HepG2 (cell line): Measurements from ENCODE around the gene MED13. TPM values are rescaled to one million over a fixed set of nuclear protein-coding genes. Genes with fewer than 3 reads are reported as not detected.
A peak's percentile ranks its signal among the peaks of the same experiment; 100 is the strongest.

Source experiments
- ATAC-seq: fragments of 200-7000 bp; cut with Tn5 transposase; 3 replicates; pipeline ENCODE4 v1.9.1; 2020; ENCODE audit warnings: mild to moderate bottlenecking, moderate library complexity
- BruUV-seq: library from RNA; stranded (reverse); fragments of 400-500 nt; replicated peaks from 2 replicates; lab custom pipeline; 2021; lab: Mats Ljungman, UMichigan
- CTCF ChIA-PET: fragments of 300-600 bp; formaldehyde crosslinking; extraction: SDS; loops from one replicate; lab custom pipeline; 2021; ENCODE audit warnings: low total read pairs, inconsistent platforms, low intra/inter-chr PET ratio; lab: Yijun Ruan, JAX
- POLR2A ChIA-PET: fragments of 350-600 bp; sonication (Branson Sonifier 250); formaldehyde crosslinking; loops from one replicate; lab custom pipeline; 2020; ENCODE audit warnings: antibody characterized with exemption, inconsistent platforms; lab: Yijun Ruan, JAX
- DNase-seq: peaks from one replicate; pipeline ENCODE4 v3.0.0-alpha.2; 2015; ENCODE audit warnings: low spot score
- FAIRE-seq: peaks from 3 replicates; lab custom pipeline; 2011; peaks lifted over from hg19 to GRCh38; lab: Jason Lieb, UNC
- H2AFZ ChIP-seq: one replicate; pipeline ENCODE4 v1.6.1; 2011; ENCODE audit warnings: low read length, inconsistent platforms
- H3K27ac ChIP-seq: fragments of 300-600 bp; 3 replicates; pipeline ENCODE4 v1.8.0; 2011; ENCODE audit warnings: mixed run types, mild to moderate bottlenecking, mixed read lengths, low read length, inconsistent platforms; ENCODE audit not compliant: insufficient read depth; ENCODE audit errors: extremely low read length
- H3K27me3 ChIP-seq, 2 experiments: fragments of 200-600 bp in 1 of 2; 2 replicates in 1 of 2; 3 replicates in 1 of 2; pipeline versions ENCODE4 v1.6.0 to v1.8.0; 2011; ENCODE audit warnings: low read length in 2 of 2, mild to moderate bottlenecking in 2 of 2, moderate library complexity in 2 of 2, inconsistent platforms in 1 of 2; ENCODE audit not compliant: insufficient read depth in 2 of 2, control insufficient read depth in 1 of 2
- H3K36me3 ChIP-seq, 2 experiments: fragments of 200-600 bp in 1 of 2; replicated peaks in 1 of 2; 2 replicates in 1 of 2; 3 replicates in 1 of 2; pipeline versions ENCODE4 v1.5.1 to v1.8.0; 2011; ENCODE audit warnings: low read length in 2 of 2, inconsistent platforms in 1 of 2; ENCODE audit not compliant: insufficient read depth in 2 of 2, control insufficient read depth in 1 of 2
- H3K4me1 ChIP-seq: 2 replicates; pipeline ENCODE4 v1.5.1; 2012; ENCODE audit warnings: low read length, inconsistent platforms; ENCODE audit not compliant: insufficient read depth
- H3K4me2 ChIP-seq: 2 replicates; pipeline ENCODE4 v1.6.0; 2011; ENCODE audit warnings: low read depth, low read length, inconsistent platforms
- H3K4me3 ChIP-seq, 3 experiments: fragments of 200-600 bp in 1 of 3; sonication (generic), shearing (Covaris generic) in 1 of 3; replicated peaks in 1 of 3; 2 replicates each; pipeline ENCODE4 v1.5.1; 2011 to 2016; ENCODE audit warnings: low read length in 3 of 3, inconsistent platforms in 2 of 3, low read depth in 2 of 3, mild to moderate bottlenecking in 2 of 3, control low read depth in 1 of 3, mixed read lengths in 1 of 3; ENCODE audit not compliant: insufficient read depth in 1 of 3
- H3K79me2 ChIP-seq: one replicate; pipeline ENCODE4 v1.6.1; 2011; ENCODE audit warnings: low read length, inconsistent platforms; ENCODE audit not compliant: insufficient read depth
- H3K9ac ChIP-seq: 2 replicates; pipeline ENCODE4 v1.6.0; 2011; ENCODE audit warnings: mild to moderate bottlenecking, low read depth, low read length, inconsistent platforms; ENCODE audit not compliant: insufficient read depth
- H3K9me3 ChIP-seq: 2 replicates; pipeline ENCODE4 v1.5.1; 2012; ENCODE audit warnings: mild to moderate bottlenecking, low read length
- H4K20me1 ChIP-seq: 2 replicates; pipeline ENCODE4 v1.6.0; 2011; ENCODE audit warnings: inconsistent platforms, mild to moderate bottlenecking, low read length, moderate library complexity; ENCODE audit not compliant: insufficient read depth
- ARID5B ChIP-seq: IDR thresholded peaks from 2 replicates; pipeline ENCODE4 v1.4.0; 2020; ENCODE audit warnings: mild to moderate bottlenecking, missing genetic modification reagents
- BCL6 ChIP-seq: IDR thresholded peaks from 2 replicates; pipeline ENCODE4 v1.6.1; 2016; ENCODE audit warnings: missing genetic modification reagents, missing compliant biosample characterization
- CCDC6 ChIP-seq: sonication (generic); formaldehyde crosslinking; IDR thresholded peaks from 2 replicates; pipeline ENCODE4 v1.8.1; 2022; ENCODE audit warnings: mild to moderate bottlenecking, missing genetic modification reagents, moderate library complexity
- FOXA3 ChIP-seq: IDR thresholded peaks from 2 replicates; pipeline ENCODE4 v1.6.1; 2016; ENCODE audit warnings: missing genetic modification reagents, missing compliant biosample characterization
- RORA ChIP-seq: sonication (generic); formaldehyde crosslinking; IDR thresholded peaks from 2 replicates; pipeline ENCODE4 v1.5.0; 2020; ENCODE audit warnings: mild to moderate bottlenecking, missing genetic modification reagents, moderate library complexity
- SATB2 ChIP-seq: sonication (generic); formaldehyde crosslinking; IDR thresholded peaks from 2 replicates; pipeline ENCODE4 v1.5.0; 2020; ENCODE audit warnings: missing genetic modification reagents
- SMAD3 ChIP-seq: sonication (generic); formaldehyde crosslinking; IDR thresholded peaks from 2 replicates; pipeline ENCODE4 v1.4.0; 2020; ENCODE audit warnings: missing genetic modification reagents
- SOX6 ChIP-seq, 2 experiments: fragments of 450-650 bp in 1 of 2; sonication (generic) in 1 of 2; formaldehyde crosslinking in 1 of 2; IDR thresholded peaks; 2 replicates each; pipeline versions ENCODE4 v1.4.0 to v1.6.1; 2017 to 2020; ENCODE audit warnings: antibody characterized with exemption in 1 of 2, mild to moderate bottlenecking in 1 of 2, missing genetic modification reagents in 1 of 2
- TBX2 ChIP-seq: sonication (generic); formaldehyde crosslinking; IDR thresholded peaks from 2 replicates; pipeline ENCODE4 v1.5.0; 2020; ENCODE audit warnings: missing genetic modification reagents, mild to moderate bottlenecking, borderline replicate concordance
- TEAD3 ChIP-seq: optimal IDR thresholded peaks from 2 replicates; pipeline ENCODE3; 2016; ENCODE audit warnings: borderline replicate concordance
- TOPORS ChIP-seq: sonication (generic); formaldehyde crosslinking; IDR thresholded peaks from 2 replicates; pipeline ENCODE4 v1.8.0; 2023; ENCODE audit warnings: mild to moderate bottlenecking, missing genetic modification reagents
- ZBTB20 ChIP-seq: sonication (generic); formaldehyde crosslinking; IDR thresholded peaks from 2 replicates; pipeline ENCODE4 v1.8.1; 2023; ENCODE audit warnings: missing genetic modification reagents, low read depth, mild to moderate bottlenecking, borderline replicate concordance
- ZNF18 ChIP-seq: sonication (generic); formaldehyde crosslinking; IDR thresholded peaks from 2 replicates; pipeline ENCODE4 v1.8.0; 2022; ENCODE audit warnings: mild to moderate bottlenecking, missing genetic modification reagents; ENCODE audit not compliant: insufficient replicate concordance
- ZNF704 ChIP-seq: sonication (generic); formaldehyde crosslinking; IDR thresholded peaks from 2 replicates; pipeline ENCODE4 v1.8.1; 2023; ENCODE audit warnings: mild to moderate bottlenecking, inconsistent platforms, moderate library complexity, missing genetic modification reagents, borderline replicate concordance
- ZSCAN22 ChIP-seq: sonication (generic); formaldehyde crosslinking; IDR thresholded peaks from 2 replicates; pipeline ENCODE4 v1.4.0; 2020; ENCODE audit warnings: mild to moderate bottlenecking, missing genetic modification reagents
- ZSCAN31 ChIP-seq: sonication (generic); formaldehyde crosslinking; IDR thresholded peaks from 2 replicates; pipeline ENCODE4 v1.5.0; 2020; ENCODE audit warnings: low read depth, mild to moderate bottlenecking, missing genetic modification reagents
- WGBS: methylation state at CpG from one replicate; pipeline ENCODE4 v1.1.6; 2017; ENCODE audit warnings: low lambda C conversion rate; 5-methylcytosine and 5-hydroxymethylcytosine counted together
- in situ Hi-C: cut with HindIII; loops from 2 replicates; pipeline ENCODE4 v1.10.0; 2017; ENCODE audit warnings: low pct_unique_long_range_greater_than_20kb; ENCODE audit not compliant: extremely low pct_ligation_motif_present
- intact Hi-C: fragments of 100-400 bp; cut with micrococcal nuclease; formaldehyde crosslinking; loops from one replicate; pipeline ENCODE4 v1.10.0; 2022; ENCODE audit not compliant: unreplicated experiment
- polyA plus RNA-seq, 8 experiments: library from polyadenylated mRNA; depleted of rRNA in 3 of 8; stranded (reverse) in 7 of 8; unstranded in 1 of 8; fragments of >200 nt; fragmentation: Illumina TruSeq in 4 of 8; extraction: Trizol in 4 of 8; gene quantifications; 2 replicates each; pipeline versions ENCODE4 v1.2.1 to v1.2.3, GENCODE V29; 2011 to 2016; ENCODE audit warnings: low read depth in 4 of 8, missing spikeins in 1 of 8, mixed read lengths in 1 of 8; ENCODE audit not compliant: insufficient read depth in 1 of 8
- total RNA-seq, 5 experiments: library from RNA; depleted of rRNA; stranded (reverse); fragments of >200 nt; fragmentation: Illumina TruSeq; extraction: Trizol; gene quantifications; 2 replicates each; pipeline ENCODE4 v1.2.3, GENCODE V29; 2016; ENCODE audit warnings: low read depth in 1 of 5

Gene MED13
- total and polyA plus RNA-seq, 2 of the 13 experiments (the other 11 are each of a cell fraction or from before 2014, with no cell fraction given): 27.4 to 69.1 TPM

GRCh38 chr17:62090021-62090824, 25.1 kb upstream of the MED13 start:
- ATAC-seq (peak; percentile 89), DNase-seq (peak; percentile 80), FAIRE-seq (peak; percentile 12)
- Histone ChIP-seq H3K4me2 (peak overlapping the region; percentile 72), H3K27ac (peak overlapping the region; percentile 65), H3K9me3 (no peaks in the 10 kb centered on the region), H2AFZ (no peak overlapping the region), H3K27me3 (no peaks in the 10 kb centered on the region), H3K9ac (no peak overlapping the region; the same call in 1 of the 2 replicates), H3K4me1 (peaks cover 91% of the 10 kb centered on the region), H4K20me1 (no peaks in the 10 kb centered on the region), H3K4me3 (peak overlapping the region in 2 of 3 experiments; percentile 12 to 26; a peak in 1 of 6 replicates), H3K36me3 (no peaks in the 10 kb centered on the region), H3K79me2 (no peaks in the 10 kb centered on the region)
- intact Hi-C loops: loop anchor here (1.0 kb wide), 1 partner anchor 19 kb away; no protein-coding TSS in a partner anchor
- WGBS: 14% methylated on average over 7 of the region's 7 CpGs
- ChIA-PET CTCF (no interaction called here), POLR2A (interaction anchor here (0.8 to 4.0 kb wide), 6 partner anchors 11 to 34 kb away, joined by 3 to 35 read pairs (median 8); partner anchors contain the start of gene MED13)
- in situ Hi-C loops: no loop called here
- BruUV-seq: no TSS peak
- 0 out of 2 replicates have a peak, but pooled peaks have one; percentile 51 for TF ChIP-seq CCDC6 (CRISPR knock-in tag)
- TF ChIP-seq TOPORS (CRISPR knock-in tag): peak; percentile 56; the same call in 1 of the 2 replicates
- TF ChIP-seq BCL6 (CRISPR knock-in tag): peak; percentile 88
- TF ChIP-seq SMAD3 (CRISPR knock-in tag): peak; percentile 93
- no peak for TF ChIP-seq ZNF704 (CRISPR knock-in tag)
- peak; percentile 74 for TF ChIP-seq TEAD3 (CRISPR knock-in tag)
- peak; percentile 92 for TF ChIP-seq TBX2 (CRISPR knock-in tag)
- TF ChIP-seq ARID5B (CRISPR knock-in tag): peak; percentile 97
- no peak for TF ChIP-seq ZNF18
- TF ChIP-seq ZSCAN22 (CRISPR knock-in tag): 0 out of 2 replicates have a peak, but pooled peaks have one; percentile 26
- TF ChIP-seq SOX6 (IDR thresholded peaks at IDR 0.05): no peak
- peak; percentile 98 for TF ChIP-seq SOX6 (CRISPR knock-in tag; IDR thresholded peaks at IDR 0.05)
- no peak for TF ChIP-seq RORA (CRISPR knock-in tag)
- peak; percentile 52; the same call in 1 of the 2 replicates for TF ChIP-seq ZSCAN31 (CRISPR knock-in tag)
- TF ChIP-seq ZBTB20 (CRISPR knock-in tag): peak; percentile 66; the same call in 1 of the 2 replicates
- TF ChIP-seq FOXA3 (CRISPR knock-in tag): peak; percentile 94
- TF ChIP-seq SATB2 (CRISPR knock-in tag): peak; percentile 52; the same call in 1 of the 2 replicates
